Naive thymus-derived CD4-positive, alpha-beta T cell (primary cell): ENCODE data around the gene LTB4R. TPM values are rescaled to one million over a fixed set of nuclear protein-coding genes. Genes with fewer than 3 reads are reported as not detected.

ENCODE experiments used
- ATAC-seq: fragments of 150-1000 bp; cut with Tn5 transposase; 2 replicates; pipeline ENCODE4 v1.10.0; 2021; ENCODE audit warnings: mild to moderate bottlenecking, moderate library complexity
- CTCF ChIA-PET: fragments of 350-600 bp; sonication (Branson Sonifier 250); formaldehyde crosslinking; loops from one replicate; lab custom pipeline; 2021; ENCODE audit warnings: antibody characterized with exemption; lab: Charles Lee
- POLR2A ChIA-PET: fragments of 350-600 bp; sonication (Branson Sonifier 250); formaldehyde crosslinking; loops from one replicate; lab custom pipeline; 2021; ENCODE audit warnings: antibody characterized with exemption, inconsistent platforms; lab: Charles Lee
- DNase-seq, 9 donors: peaks; one replicate each; pipeline versions ENCODE4 v3.0.0 to v3.0.0-alpha.2; 2020 to 2022; ENCODE audit warnings: mixed read lengths in 1 of 9
- H3K27ac ChIP-seq: one replicate; pipeline ENCODE4 v1.7.0; 2013; ENCODE audit warnings: mild to moderate bottlenecking, low read depth, low read length, moderate library complexity
- H3K27me3 ChIP-seq, 2 donors: one replicate each; pipeline ENCODE4 v1.7.0; 2013; ENCODE audit warnings: low read length in 2 of 2, mild to moderate bottlenecking in 2 of 2, moderate library complexity in 2 of 2; ENCODE audit not compliant: control insufficient read depth in 2 of 2, insufficient read depth in 2 of 2
- H3K36me3 ChIP-seq, 3 experiments: 1 replicate in 2 of 3; 2 replicates in 1 of 3; pipeline ENCODE4 v1.7.0; 2013; ENCODE audit warnings: low read length in 3 of 3, mild to moderate bottlenecking in 3 of 3, moderate library complexity in 1 of 3; ENCODE audit not compliant: insufficient read depth in 3 of 3, control insufficient read depth in 2 of 3
- H3K4me1 ChIP-seq, 2 donors: one replicate each; pipeline ENCODE4 v1.7.0; 2013; ENCODE audit warnings: low read length in 2 of 2, mild to moderate bottlenecking in 2 of 2, moderate library complexity in 1 of 2; ENCODE audit not compliant: control insufficient read depth in 2 of 2, insufficient read depth in 2 of 2
- H3K4me3 ChIP-seq: 2 replicates; pipeline ENCODE4 v1.7.0; 2013; ENCODE audit warnings: mild to moderate bottlenecking, low read length
- H3K9me3 ChIP-seq, 3 experiments: 1 replicate in 2 of 3; 2 replicates in 1 of 3; pipeline ENCODE4 v1.7.0; 2013; ENCODE audit warnings: low read length in 3 of 3; ENCODE audit not compliant: control insufficient read depth in 2 of 3
- H3K27ac Mint-ChIP-seq, 9 donors: one replicate each; pipeline ENCODE4 v1.8.0; 2020 to 2022; ENCODE audit warnings: mixed read lengths in 9 of 9, mild to moderate bottlenecking in 8 of 9, moderate library complexity in 5 of 9, inconsistent platforms in 2 of 9
- H3K27me3 Mint-ChIP-seq, 5 donors: one replicate each; pipeline ENCODE4 v1.8.0; 2021 to 2022; ENCODE audit warnings: mixed read lengths in 5 of 5, mild to moderate bottlenecking in 1 of 5
- H3K36me3 Mint-ChIP-seq, 5 donors: one replicate each; pipeline ENCODE4 v1.8.0; 2020 to 2022; ENCODE audit warnings: mixed read lengths in 5 of 5, mild to moderate bottlenecking in 3 of 5, inconsistent platforms in 1 of 5
- H3K4me1 Mint-ChIP-seq, 7 donors: one replicate each; pipeline ENCODE4 v1.8.0; 2020 to 2022; ENCODE audit warnings: mixed read lengths in 7 of 7, mild to moderate bottlenecking in 3 of 7, inconsistent platforms in 1 of 7
- H3K4me3 Mint-ChIP-seq, 10 donors: one replicate each; pipeline ENCODE4 v1.8.0; 2020 to 2022; ENCODE audit warnings: mild to moderate bottlenecking in 10 of 10, mixed read lengths in 10 of 10, moderate library complexity in 6 of 10, inconsistent platforms in 2 of 10
- H3K9me3 Mint-ChIP-seq, 11 donors: one replicate each; pipeline ENCODE4 v1.8.0; 2020 to 2022; ENCODE audit warnings: mixed read lengths in 11 of 11, mild to moderate bottlenecking in 4 of 11, inconsistent platforms in 1 of 11, moderate library complexity in 1 of 11
- intact Hi-C, 2 donors: fragments of 100-400 bp; cut with micrococcal nuclease; formaldehyde crosslinking; loops; one replicate each; pipeline ENCODE4 v1.15.1; 2023
- polyA plus RNA-seq, 2 donors: library from polyadenylated mRNA; unstranded; fragments of 300-500 nt; fragmentation: Illumina TruSeq; gene quantifications; one replicate each; pipeline ENCODE4 v1.2.3, GENCODE V29; 2021
- total RNA-seq, 6 experiments: library from RNA in 5 of 6; stranded (reverse) in 5 of 6; gene quantifications; 1 replicate in 5 of 6; 2 replicates in 1 of 6; pipeline ENCODE4 v1.2.3 and lab custom pipeline; 2021 to 2026

The LTB4R gene
- total and polyA plus RNA-seq, 7 experiments from 2014 or later: 9.1 to 28.8 (median 14.2) TPM

GRCh38 chr14:24280797-24281460, 30.4 kb upstream of the LTB4R start:
- H3K9me3 ChIP-seq: no peaks in the 10 kb centered on the region
- ChIA-PET CTCF (interaction anchor here (0.8 to 2.5 kb wide), 3 partner anchors 9 to 38 kb away, joined by 3 to 17 read pairs (median 4); partner anchors contain the start of genes DHRS1, NOP9 and TINF2), POLR2A (interaction anchor here (0.8 to 1.0 kb wide), 3 partner anchors 9 to 58 kb away, joined by 3 to 4 read pairs (median 3); partner anchors contain the start of gene RABGGTA)
- H3K4me1 Mint-ChIP-seq: peaks cover 25 to 35% (median 31%) of the 10 kb centered on the region in 7 donors
- ATAC-seq: no peak
- H3K4me3 ChIP-seq: no peak overlapping the region
- no peaks in the 10 kb centered on the region for H3K27me3 Mint-ChIP-seq
- H3K9me3 Mint-ChIP-seq: peaks cover 0 to 3% (median 0%) of the 10 kb centered on the region in 11 donors
- H3K36me3 ChIP-seq: no peaks in the 10 kb centered on the region
- H3K27ac Mint-ChIP-seq: peak overlapping the region in 3 of 9 donors; percentile 63 to 91 (median 70)
- peaks cover 6 to 14% of the 10 kb centered on the region in 2 donors for H3K4me1 ChIP-seq
- peaks cover 0 to 6% (median 0%) of the 10 kb centered on the region in 5 donors for H3K36me3 Mint-ChIP-seq
- intact Hi-C loops: no loop called here
- no peak overlapping the region for H3K4me3 Mint-ChIP-seq
- DNase-seq: no peak
- no peaks in the 10 kb centered on the region for H3K27me3 ChIP-seq
- H3K27ac ChIP-seq: no peak overlapping the region

GRCh38 chr14:24281636-24282035, 29.7 kb upstream of the LTB4R start:
- CTCF ChIA-PET: interaction anchor here (1.7 kb wide), 1 partner anchor 26 kb away, joined by 5 read pairs; the partner anchor contains the start of gene CIDEB

GRCh38 chr14:24282736-24283135, 28.6 kb upstream of the LTB4R start:
- Histone ChIP-seq H3K9me3 (no peaks in the 10 kb centered on the region), H3K27ac (no peak overlapping the region), H3K27me3 (no peaks in the 10 kb centered on the region), H3K4me3 (no peak overlapping the region), H3K36me3 (no peaks in the 10 kb centered on the region), H3K4me1 (peaks cover 6 to 14% of the 10 kb centered on the region in 2 donors)
- Mint-ChIP-seq H3K27me3 (peaks cover 0 to 2% (median 0%) of the 10 kb centered on the region in 5 donors), H3K4me3 (no peak overlapping the region), H3K27ac (peak overlapping the region in 2 of 9 donors; percentile 22 to 73), H3K4me1 (peaks cover 22 to 27% (median 27%) of the 10 kb centered on the region in 7 donors), H3K9me3 (peaks cover 0 to 3% (median 0%) of the 10 kb centered on the region in 11 donors), H3K36me3 (peaks cover 0 to 1% (median 0%) of the 10 kb centered on the region in 5 donors)
- CTCF ChIA-PET: interaction anchor here (0.6 to 1.9 kb wide), 4 partner anchors 15 to 149 kb away, joined by 3 to 6 read pairs (median 4); partner anchors contain the start of gene CIDEB
- POLR2A ChIA-PET: interaction anchor here (0.9 kb wide), 1 partner anchor 12 kb away, joined by 3 read pairs; no protein-coding TSS in a partner anchor
- ATAC-seq: no peak
- DNase-seq: no peak
- intact Hi-C loops: no loop called here

More at GRCh38 chr14:24281636-24282035, 29.7 kb upstream of the LTB4R start:
- Mint-ChIP-seq H3K27ac (peak overlapping the region in 3 of 9 donors; percentile 50 to 70 (median 63)), H3K4me3 (no peak overlapping the region), H3K9me3 (peaks cover 0 to 3% (median 0%) of the 10 kb centered on the region in 11 donors), H3K36me3 (peaks cover 0 to 6% (median 0%) of the 10 kb centered on the region in 5 donors), H3K4me1 (peaks cover 25 to 35% (median 32%) of the 10 kb centered on the region in 7 donors), H3K27me3 (peaks cover 0 to 2% (median 0%) of the 10 kb centered on the region in 5 donors)
- intact Hi-C loops: no loop called here
- H3K9me3 ChIP-seq: no peaks in the 10 kb centered on the region
- H3K4me3 ChIP-seq: no peak overlapping the region
- ATAC-seq (no peak), DNase-seq (no peak)
- H3K4me1 ChIP-seq: peaks cover 6 to 14% of the 10 kb centered on the region in 2 donors
- POLR2A ChIA-PET: interaction anchor here (0.6 to 1.0 kb wide), 3 partner anchors 10 to 38 kb away, joined by 3 read pairs; partner anchors contain the start of gene RABGGTA
- no peaks in the 10 kb centered on the region for H3K36me3 ChIP-seq
- H3K27me3 ChIP-seq: no peaks in the 10 kb centered on the region
- no peak overlapping the region for H3K27ac ChIP-seq

DNA sequence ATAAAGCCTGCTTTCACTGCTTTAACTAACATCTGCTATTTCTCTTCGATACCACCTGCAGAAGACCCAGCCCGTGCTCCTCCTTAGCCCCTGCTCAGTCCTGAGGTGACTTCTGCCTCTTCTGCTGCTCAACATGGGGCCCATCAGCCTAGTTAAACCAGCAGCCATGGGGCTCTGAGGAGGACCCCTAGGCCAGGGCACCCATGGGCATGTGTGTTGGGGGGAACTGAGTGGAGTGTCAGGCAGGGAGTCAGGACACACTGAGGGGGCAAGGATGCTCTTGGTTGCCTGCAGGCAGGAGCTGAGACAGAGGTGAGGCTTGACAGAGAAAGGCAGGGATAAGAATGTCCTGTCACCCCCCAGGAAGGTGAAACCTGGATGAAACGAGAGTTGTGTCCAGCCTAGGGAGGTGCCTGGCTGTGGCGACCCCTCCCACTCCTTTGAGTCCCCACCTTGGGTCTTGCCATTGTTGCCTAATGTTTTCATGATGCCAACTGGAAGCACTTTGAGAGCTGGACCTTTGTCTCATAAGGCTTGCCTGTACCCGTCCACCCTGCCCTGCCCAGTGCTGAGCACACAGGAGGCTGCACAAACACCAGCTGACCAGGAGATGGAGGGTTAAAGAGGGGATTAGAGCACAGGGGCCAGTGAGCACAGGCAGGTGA, 27.4 kb upstream of the LTB4R start:
- CTCF ChIA-PET: interaction anchor here (1.9 kb wide), 1 partner anchor 14 kb away, joined by 6 read pairs; no protein-coding TSS in a partner anchor
- Histone ChIP-seq H3K27me3 (no peaks in the 10 kb centered on the region), H3K27ac (no peak overlapping the region), H3K36me3 (no peaks in the 10 kb centered on the region), H3K4me3 (no peak overlapping the region), H3K4me1 (peaks cover 6 to 11% of the 10 kb centered on the region in 2 donors), H3K9me3 (no peaks in the 10 kb centered on the region)
- Mint-ChIP-seq H3K9me3 (no peaks in the 10 kb centered on the region), H3K27me3 (peaks cover 0 to 2% (median 0%) of the 10 kb centered on the region in 5 donors), H3K4me1 (peaks cover 16 to 20% (median 18%) of the 10 kb centered on the region in 7 donors), H3K27ac (peak overlapping the region in 3 of 9 donors; percentile 32 to 74 (median 47)), H3K36me3 (peaks cover 0 to 1% (median 0%) of the 10 kb centered on the region in 5 donors), H3K4me3 (no peak overlapping the region)
- intact Hi-C loops: no loop called here
- POLR2A ChIA-PET: interaction anchor here (0.8 to 0.9 kb wide), 2 partner anchors 12 to 40 kb away, joined by 4 read pairs; partner anchors contain the start of gene RABGGTA
- DNase-seq: no peak
- no peak for ATAC-seq

DNA sequence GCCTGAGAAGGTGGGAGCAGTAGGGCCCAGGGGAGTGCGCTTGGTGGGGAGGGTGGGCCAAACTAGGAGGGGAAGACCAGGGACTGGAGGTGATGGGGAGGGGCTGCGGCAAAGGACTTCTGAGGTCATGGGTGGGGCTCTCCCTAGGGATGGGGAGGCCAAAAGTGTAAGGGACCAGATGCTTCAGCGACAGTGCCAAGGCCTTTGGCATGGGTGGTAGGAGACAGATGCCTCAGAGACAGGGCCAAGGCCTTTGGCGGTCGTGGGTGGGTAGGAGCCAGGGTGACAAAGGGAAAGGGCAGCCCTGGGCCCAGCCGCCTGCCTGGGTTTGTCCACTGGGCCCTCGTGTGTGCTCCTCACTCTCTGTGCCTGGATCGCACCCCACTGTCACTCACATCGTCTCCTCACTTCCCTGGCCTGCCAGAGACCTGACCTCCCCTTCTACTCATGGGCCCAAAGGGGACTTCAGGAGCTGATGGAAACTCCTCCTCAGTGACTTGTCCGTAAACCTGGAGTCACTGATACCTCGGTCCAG, 26.7 kb upstream of the LTB4R start:
- no peaks in the 10 kb centered on the region for H3K27me3 ChIP-seq
- peaks cover 0 to 2% (median 0%) of the 10 kb centered on the region in 5 donors for H3K27me3 Mint-ChIP-seq
- no peaks in the 10 kb centered on the region for H3K9me3 Mint-ChIP-seq
- peaks cover 10 to 16% (median 12%) of the 10 kb centered on the region in 7 donors for H3K4me1 Mint-ChIP-seq
- H3K27ac ChIP-seq: no peak overlapping the region
- H3K36me3 Mint-ChIP-seq: peaks cover 0 to 1% (median 0%) of the 10 kb centered on the region in 5 donors
- no peaks in the 10 kb centered on the region for H3K9me3 ChIP-seq
- H3K27ac Mint-ChIP-seq: peak overlapping the region in 1 of 9 donors; percentile 88
- H3K4me1 ChIP-seq: peaks cover 1 to 5% of the 10 kb centered on the region in 2 donors
- intact Hi-C loops: no loop called here
- ATAC-seq (no peak), DNase-seq (no peak)
- CTCF ChIA-PET: interaction anchor here (1.9 kb wide), 1 partner anchor 13 kb away, joined by 6 read pairs; no protein-coding TSS in a partner anchor
- H3K4me3 Mint-ChIP-seq: no peak overlapping the region
- peaks cover 0 to 4% (median 0%) of the 10 kb centered on the region in 3 experiments for H3K36me3 ChIP-seq
- H3K4me3 ChIP-seq: no peak overlapping the region
- POLR2A ChIA-PET: no interaction called here

DNA sequence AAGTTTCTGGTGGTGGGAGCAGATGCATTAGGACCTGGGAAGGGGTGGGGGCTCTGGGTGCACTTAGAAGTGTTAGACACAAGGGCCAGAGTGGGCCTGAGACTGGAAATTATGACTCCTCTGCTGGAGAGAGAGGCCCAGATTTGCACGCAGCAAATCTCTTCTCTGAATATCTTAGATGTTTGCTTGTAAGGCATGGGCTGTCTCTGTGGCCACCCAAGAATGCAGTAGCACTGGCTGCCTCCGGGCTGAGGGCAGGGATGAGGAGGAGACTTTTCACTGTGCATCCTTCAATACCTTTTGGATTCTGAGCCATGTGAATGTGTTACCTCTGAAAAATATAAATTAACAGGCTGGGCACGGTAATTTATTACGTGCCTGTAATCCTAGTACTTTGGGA, 26.0 kb upstream of the LTB4R start:
- Mint-ChIP-seq H3K36me3 (peaks cover 0 to 5% (median 2%) of the 10 kb centered on the region in 5 donors), H3K9me3 (no peaks in the 10 kb centered on the region), H3K27ac (peak overlapping the region in 3 of 9 donors; percentile 2 to 88 (median 28)), H3K27me3 (peaks cover 0 to 2% (median 0%) of the 10 kb centered on the region in 5 donors), H3K4me3 (no peak overlapping the region), H3K4me1 (peaks cover 2 to 18% (median 4%) of the 10 kb centered on the region in 7 donors)
- no peaks in the 10 kb centered on the region for H3K9me3 ChIP-seq
- ChIA-PET POLR2A (no interaction called here), CTCF (no interaction called here)
- no peaks in the 10 kb centered on the region for H3K27me3 ChIP-seq
- H3K27ac ChIP-seq: no peak overlapping the region
- DNase-seq (no peak), ATAC-seq (no peak)
- H3K4me3 ChIP-seq: no peak overlapping the region
- peaks cover 0 to 12% (median 0%) of the 10 kb centered on the region in 3 experiments for H3K36me3 ChIP-seq
- intact Hi-C loops: no loop called here
- H3K4me1 ChIP-seq: no peaks in the 10 kb centered on the region
